ENCODE data around the gene RNF39. TPM values are rescaled to one million over a fixed set of nuclear protein-coding genes. Genes with fewer than 3 reads are reported as not detected.

RNF39 gene
- total RNA-seq, 1 experiment from 2014 or later: not detected

DNA sequence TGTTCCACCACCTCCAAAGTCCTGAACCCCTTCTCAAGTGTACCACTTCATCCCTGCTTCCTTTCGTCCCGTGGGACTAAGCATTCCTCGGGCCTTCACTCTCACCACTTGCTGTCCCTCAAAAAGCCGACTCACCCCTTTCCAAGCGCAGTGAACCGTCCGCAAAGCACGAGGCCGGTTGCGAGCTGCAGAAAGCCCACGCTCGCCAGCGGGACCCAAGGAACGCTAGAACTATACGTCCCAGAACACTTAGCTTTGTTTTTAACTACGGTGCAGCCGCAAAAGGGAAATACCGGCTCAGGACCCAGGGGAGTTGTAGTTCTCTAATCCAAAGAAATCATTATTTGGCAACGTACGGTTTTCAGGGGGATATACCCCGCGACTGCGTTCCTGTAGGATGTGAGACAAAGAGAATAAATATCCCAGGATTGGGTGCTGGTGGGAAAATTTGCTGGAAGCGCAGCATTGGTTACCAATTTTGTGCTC lies 14.9 kb downstream of the RNF39 start:
- no peaks in the 10 kb centered on the region for H3K9me2 ChIP-seq (replicated peaks; ENCODE audit: insufficient read depth, low read length)
- no peaks in the 10 kb centered on the region for H3K27me3 ChIP-seq (ENCODE audit: low read length)
- H3K4me3 ChIP-seq (ENCODE audit: low read length): peak overlapping the region; percentile 98
- peak; percentile 82 for DNase-seq
- H3K4me1 ChIP-seq (ENCODE audit: low read length): peaks cover 53% of the 10 kb centered on the region
- peak overlapping the region; percentile 85 for H3K9ac ChIP-seq (ENCODE audit: low read length)
- H3K79me2 ChIP-seq (ENCODE audit: low read length): peaks cover 57% of the 10 kb centered on the region
- no peaks in the 10 kb centered on the region for H4K20me1 ChIP-seq (ENCODE audit: insufficient read depth, low read depth, low read length)
- H2AFZ ChIP-seq (ENCODE audit: low read length): peak overlapping the region; percentile 60; the same call in 1 of the 2 replicates
- peak overlapping the region; percentile 61 for H3K27ac ChIP-seq (ENCODE audit: low read length)
- no peaks in the 10 kb centered on the region for H3K9me3 ChIP-seq (ENCODE audit: low read length)
- peaks cover 22% of the 10 kb centered on the region; the same call in 1 of the 2 replicates for H3K36me3 ChIP-seq (ENCODE audit: insufficient read depth, low read length)
- peak overlapping the region; percentile 93 for H3K4me2 ChIP-seq (ENCODE audit: low read depth, low read length, poor library complexity, severe bottlenecking)

DNA sequence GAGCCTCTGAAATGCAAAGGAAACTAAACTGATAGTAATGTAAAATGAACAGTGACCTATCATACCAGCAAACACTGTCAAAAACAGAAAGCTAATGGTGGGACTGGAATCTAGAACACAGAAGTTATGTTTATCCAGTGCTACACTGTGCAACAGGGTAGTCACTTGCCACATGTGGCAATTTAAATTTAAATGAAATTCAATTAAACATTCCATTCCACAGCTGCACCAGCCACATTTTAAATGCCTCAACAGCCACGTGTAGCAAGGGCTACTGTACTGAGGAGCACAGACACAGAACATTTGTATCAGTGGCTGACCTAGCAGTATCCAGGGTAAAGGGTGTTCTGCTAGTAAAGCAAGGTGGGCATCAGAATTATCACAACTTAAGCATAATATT lies 20.1 kb downstream of the RNF39 start:
- H3K9me3 ChIP-seq (ENCODE audit: low read length): no peaks in the 10 kb centered on the region
- H3K4me1 ChIP-seq (ENCODE audit: low read length): peaks cover 44% of the 10 kb centered on the region
- no peak overlapping the region for H3K4me3 ChIP-seq (ENCODE audit: low read length)
- no peak overlapping the region for H2AFZ ChIP-seq (ENCODE audit: low read length)
- H3K4me2 ChIP-seq (ENCODE audit: low read depth, low read length, poor library complexity, severe bottlenecking): no peak overlapping the region
- no peak overlapping the region for H3K27ac ChIP-seq (ENCODE audit: low read length)
- no peaks in the 10 kb centered on the region for H4K20me1 ChIP-seq (ENCODE audit: insufficient read depth, low read depth, low read length)
- H3K9me2 ChIP-seq (replicated peaks; ENCODE audit: insufficient read depth, low read length): no peaks in the 10 kb centered on the region
- H3K9ac ChIP-seq (ENCODE audit: low read length): no peak overlapping the region
- peaks cover 16% of the 10 kb centered on the region; the same call in 1 of the 2 replicates for H3K36me3 ChIP-seq (ENCODE audit: insufficient read depth, low read length)
- H3K27me3 ChIP-seq (ENCODE audit: low read length): no peaks in the 10 kb centered on the region
- DNase-seq: no peak
- peaks cover 58% of the 10 kb centered on the region for H3K79me2 ChIP-seq (ENCODE audit: low read length)

DNA sequence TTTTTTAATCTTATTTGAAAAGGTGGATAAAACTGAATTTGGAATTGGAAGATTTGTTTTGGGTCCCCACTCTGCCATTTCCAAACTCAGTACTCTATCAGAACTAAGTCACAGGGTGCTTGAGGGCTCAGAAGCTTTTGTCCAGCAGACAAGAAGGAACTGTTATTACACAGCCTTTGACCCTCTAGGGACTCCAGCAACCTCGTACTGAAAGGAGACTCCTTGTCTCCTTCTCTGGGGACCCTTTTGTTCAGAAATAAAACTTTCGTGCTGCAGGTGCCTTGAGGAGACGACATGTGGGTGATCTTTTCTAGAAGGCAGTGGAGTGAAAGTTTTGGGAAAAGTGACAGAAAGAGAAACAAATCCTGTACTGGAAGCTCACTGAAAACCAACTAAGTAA lies 21.9 kb downstream of the RNF39 start:
- no peaks in the 10 kb centered on the region for H4K20me1 ChIP-seq (ENCODE audit: insufficient read depth, low read depth, low read length)
- H3K9me3 ChIP-seq (ENCODE audit: low read length): no peaks in the 10 kb centered on the region
- no peaks in the 10 kb centered on the region for H3K9me2 ChIP-seq (replicated peaks; ENCODE audit: insufficient read depth, low read length)
- H3K79me2 ChIP-seq (ENCODE audit: low read length): peaks cover 40% of the 10 kb centered on the region
- no peaks in the 10 kb centered on the region for H3K27me3 ChIP-seq (ENCODE audit: low read length)
- H3K36me3 ChIP-seq (ENCODE audit: insufficient read depth, low read length): peaks cover 16% of the 10 kb centered on the region; the same call in 1 of the 2 replicates
- DNase-seq: peak; percentile 54
- peak overlapping the region; percentile 61 for H3K4me2 ChIP-seq (ENCODE audit: low read depth, low read length, poor library complexity, severe bottlenecking)
- H3K27ac ChIP-seq (ENCODE audit: low read length): peak overlapping the region; percentile 33; the same call in 1 of the 2 replicates
- peak overlapping the region; percentile 29; the same call in 1 of the 2 replicates for H3K4me3 ChIP-seq (ENCODE audit: low read length)
- peaks cover 30% of the 10 kb centered on the region for H3K4me1 ChIP-seq (ENCODE audit: low read length)
- no peak overlapping the region for H2AFZ ChIP-seq (ENCODE audit: low read length)
- peak overlapping the region; percentile 40 for H3K9ac ChIP-seq (ENCODE audit: low read length)

DNA sequence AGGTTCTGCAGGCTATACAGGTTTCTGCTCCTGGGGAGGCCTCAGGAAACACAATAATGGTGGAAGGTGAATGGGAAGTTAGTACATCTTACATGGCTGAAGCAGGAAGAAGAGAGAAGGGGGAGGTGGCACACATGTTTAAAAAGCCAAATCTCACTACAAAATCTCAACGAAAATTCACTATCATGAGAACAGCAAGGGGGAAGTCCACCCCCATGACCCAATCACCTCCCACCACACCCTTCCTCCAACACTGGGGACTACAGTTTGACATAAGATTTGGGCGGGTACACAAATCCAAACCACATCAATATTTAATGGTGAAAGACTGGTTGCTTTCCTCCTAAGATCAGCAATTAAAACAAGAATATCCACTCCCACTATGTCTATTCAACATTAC lies 28.3 kb downstream of the RNF39 start:
- Histone ChIP-seq H3K27me3 (ENCODE audit: low read length) (no peaks in the 10 kb centered on the region), H3K9me3 (ENCODE audit: low read length) (no peaks in the 10 kb centered on the region), H4K20me1 (ENCODE audit: insufficient read depth, low read depth, low read length) (no peaks in the 10 kb centered on the region), H3K79me2 (ENCODE audit: low read length) (peaks cover 32% of the 10 kb centered on the region), H2AFZ (ENCODE audit: low read length) (no peak overlapping the region), H3K36me3 (ENCODE audit: insufficient read depth, low read length) (no peaks in the 10 kb centered on the region), H3K4me3 (ENCODE audit: low read length) (no peak overlapping the region), H3K4me1 (ENCODE audit: low read length) (no peaks in the 10 kb centered on the region), H3K9ac (ENCODE audit: low read length) (no peak overlapping the region), H3K27ac (ENCODE audit: low read length) (no peak overlapping the region), H3K9me2 (replicated peaks; ENCODE audit: insufficient read depth, low read length) (no peaks in the 10 kb centered on the region), H3K4me2 (ENCODE audit: low read depth, low read length, poor library complexity, severe bottlenecking) (no peak overlapping the region)
- no peak for DNase-seq

DNA sequence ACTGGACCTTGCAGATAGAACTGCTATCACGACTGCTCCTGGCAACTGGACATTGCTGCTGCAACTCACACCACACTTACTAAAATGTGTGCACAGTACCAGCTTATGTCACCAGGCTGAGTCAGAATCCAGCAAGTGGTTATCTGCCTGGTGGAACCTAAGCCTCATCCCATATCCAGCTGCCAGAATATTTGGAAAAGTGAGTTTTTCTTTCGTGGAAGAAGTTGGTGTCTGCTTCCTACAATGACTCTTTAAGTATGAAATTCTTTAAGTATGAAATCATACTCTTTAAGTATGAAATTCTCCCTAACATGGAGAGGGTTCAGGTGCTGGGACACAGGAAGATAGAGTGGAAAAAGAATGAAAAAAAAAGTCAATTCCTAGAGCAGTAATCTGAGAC lies 30.9 kb downstream of the RNF39 start:
- H3K36me3 ChIP-seq (ENCODE audit: insufficient read depth, low read length): no peaks in the 10 kb centered on the region
- no peak overlapping the region for H3K9ac ChIP-seq (ENCODE audit: low read length)
- no peak overlapping the region for H3K4me3 ChIP-seq (ENCODE audit: low read length)
- no peaks in the 10 kb centered on the region for H3K27me3 ChIP-seq (ENCODE audit: low read length)
- no peaks in the 10 kb centered on the region for H3K9me3 ChIP-seq (ENCODE audit: low read length)
- DNase-seq: no peak
- H3K27ac ChIP-seq (ENCODE audit: low read length): no peak overlapping the region
- no peak overlapping the region for H3K4me2 ChIP-seq (ENCODE audit: low read depth, low read length, poor library complexity, severe bottlenecking)
- H3K9me2 ChIP-seq (replicated peaks; ENCODE audit: insufficient read depth, low read length): no peaks in the 10 kb centered on the region
- no peak overlapping the region for H2AFZ ChIP-seq (ENCODE audit: low read length)
- no peaks in the 10 kb centered on the region for H4K20me1 ChIP-seq (ENCODE audit: insufficient read depth, low read depth, low read length)
- H3K79me2 ChIP-seq (ENCODE audit: low read length): peaks cover 23% of the 10 kb centered on the region
- no peaks in the 10 kb centered on the region for H3K4me1 ChIP-seq (ENCODE audit: low read length)

DNA sequence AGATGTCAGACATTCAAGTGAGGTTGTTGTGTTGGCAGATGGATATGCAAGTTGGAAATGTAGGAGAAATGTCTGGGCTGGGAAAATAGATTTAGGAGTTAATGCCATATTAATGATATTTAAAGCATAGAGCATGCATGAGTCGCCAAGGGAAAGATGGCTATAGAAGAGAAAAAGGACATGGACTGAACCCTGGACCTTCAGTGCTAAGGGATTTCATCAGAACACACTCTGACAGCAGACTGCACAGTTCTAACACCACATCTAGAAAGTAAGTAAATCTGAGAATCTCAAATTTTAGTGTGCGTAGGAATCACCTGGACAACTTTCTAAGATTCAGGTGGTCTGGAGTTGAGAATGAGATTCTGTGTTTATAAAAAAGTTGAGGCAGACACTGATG lies 31.8 kb downstream of the RNF39 start:
- Histone ChIP-seq H3K4me2 (ENCODE audit: low read depth, low read length, poor library complexity, severe bottlenecking) (no peak overlapping the region), H3K27me3 (ENCODE audit: low read length) (no peaks in the 10 kb centered on the region), H3K27ac (ENCODE audit: low read length) (no peak overlapping the region), H3K4me3 (ENCODE audit: low read length) (no peak overlapping the region), H3K9me3 (ENCODE audit: low read length) (no peaks in the 10 kb centered on the region), H3K4me1 (ENCODE audit: low read length) (no peaks in the 10 kb centered on the region), H3K9me2 (replicated peaks; ENCODE audit: insufficient read depth, low read length) (no peaks in the 10 kb centered on the region), H2AFZ (ENCODE audit: low read length) (no peak overlapping the region), H4K20me1 (ENCODE audit: insufficient read depth, low read depth, low read length) (no peaks in the 10 kb centered on the region), H3K9ac (ENCODE audit: low read length) (no peak overlapping the region), H3K36me3 (ENCODE audit: insufficient read depth, low read length) (no peaks in the 10 kb centered on the region), H3K79me2 (ENCODE audit: low read length) (peaks cover 23% of the 10 kb centered on the region)
- DNase-seq: peak; percentile 6

DNA sequence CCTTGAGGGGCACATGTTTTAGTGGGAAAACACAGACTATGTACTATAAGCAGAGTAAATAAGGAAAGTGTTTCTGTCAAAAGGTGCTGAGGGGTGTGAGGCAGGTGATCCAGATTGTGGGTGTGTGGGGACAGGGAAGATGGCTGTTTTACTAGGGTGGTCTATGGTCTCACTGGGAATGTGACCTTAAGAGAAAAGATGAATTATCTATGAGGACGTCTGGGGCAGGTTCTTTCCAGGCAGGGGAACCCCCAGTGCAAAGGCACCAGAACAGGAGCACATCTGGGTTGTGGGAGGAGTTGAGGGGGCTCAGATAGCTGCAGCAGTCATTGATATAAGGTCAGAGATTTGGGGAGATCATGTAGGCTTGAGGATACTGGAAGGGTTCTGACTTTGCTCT lies 32.7 kb downstream of the RNF39 start:
- peak; percentile 39 for DNase-seq
- Histone ChIP-seq H3K36me3 (ENCODE audit: insufficient read depth, low read length) (no peaks in the 10 kb centered on the region), H3K9me2 (replicated peaks; ENCODE audit: insufficient read depth, low read length) (no peaks in the 10 kb centered on the region), H3K4me3 (ENCODE audit: low read length) (no peak overlapping the region), H3K9ac (ENCODE audit: low read length) (no peak overlapping the region), H3K9me3 (ENCODE audit: low read length) (no peaks in the 10 kb centered on the region), H4K20me1 (ENCODE audit: insufficient read depth, low read depth, low read length) (no peaks in the 10 kb centered on the region), H3K27ac (ENCODE audit: low read length) (no peak overlapping the region), H3K4me2 (ENCODE audit: low read depth, low read length, poor library complexity, severe bottlenecking) (no peak overlapping the region), H3K4me1 (ENCODE audit: low read length) (no peaks in the 10 kb centered on the region), H3K27me3 (ENCODE audit: low read length) (no peaks in the 10 kb centered on the region), H3K79me2 (ENCODE audit: low read length) (peaks cover 16% of the 10 kb centered on the region; the same call in 1 of the 2 replicates), H2AFZ (ENCODE audit: low read length) (no peak overlapping the region)

DNA sequence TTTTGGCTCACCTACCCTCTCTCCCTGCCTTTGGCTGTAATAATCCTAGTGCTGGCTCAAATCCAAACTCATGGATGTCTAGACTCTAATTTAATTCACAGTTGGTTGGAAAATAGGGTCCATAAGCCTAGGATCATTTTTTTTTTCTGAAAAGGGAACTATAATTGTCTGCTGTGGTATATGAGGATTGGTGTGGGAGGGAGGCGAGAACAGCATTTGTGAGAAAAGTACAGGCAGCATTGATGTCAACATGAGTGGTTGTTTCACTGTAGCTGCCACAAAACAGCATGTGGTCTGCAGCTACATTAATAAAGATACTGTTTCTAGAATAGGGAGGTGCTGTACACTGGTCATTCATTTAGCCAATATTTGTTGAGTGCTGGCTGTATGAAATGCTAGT lies 33.1 kb downstream of the RNF39 start:
- peak; percentile 11 for DNase-seq
- Histone ChIP-seq H4K20me1 (ENCODE audit: insufficient read depth, low read depth, low read length) (no peaks in the 10 kb centered on the region), H3K4me2 (ENCODE audit: low read depth, low read length, poor library complexity, severe bottlenecking) (no peak overlapping the region), H3K27me3 (ENCODE audit: low read length) (no peaks in the 10 kb centered on the region), H3K27ac (ENCODE audit: low read length) (no peak overlapping the region), H3K4me1 (ENCODE audit: low read length) (no peaks in the 10 kb centered on the region), H3K9me2 (replicated peaks; ENCODE audit: insufficient read depth, low read length) (no peaks in the 10 kb centered on the region), H2AFZ (ENCODE audit: low read length) (no peak overlapping the region), H3K9me3 (ENCODE audit: low read length) (no peaks in the 10 kb centered on the region), H3K9ac (ENCODE audit: low read length) (no peak overlapping the region), H3K79me2 (ENCODE audit: low read length) (peaks cover 16% of the 10 kb centered on the region; the same call in 1 of the 2 replicates), H3K36me3 (ENCODE audit: insufficient read depth, low read length) (no peaks in the 10 kb centered on the region), H3K4me3 (ENCODE audit: low read length) (no peak overlapping the region)

All from Karpas-422 (cell line).